ENCODE data around the gene CCN2.

The CCN2 gene

GRCh38 chr6:131992557-131992956 lies 41.4 kb upstream of the CCN2 start:
- no peak overlapping the region for H3K4me3 ChIP-seq (ENCODE audit: low read depth, low read length)
- TF ChIP-seq CTCF (IDR thresholded peaks at IDR 0.05; ENCODE audit: low read depth, low read length) = no peak

DNA sequence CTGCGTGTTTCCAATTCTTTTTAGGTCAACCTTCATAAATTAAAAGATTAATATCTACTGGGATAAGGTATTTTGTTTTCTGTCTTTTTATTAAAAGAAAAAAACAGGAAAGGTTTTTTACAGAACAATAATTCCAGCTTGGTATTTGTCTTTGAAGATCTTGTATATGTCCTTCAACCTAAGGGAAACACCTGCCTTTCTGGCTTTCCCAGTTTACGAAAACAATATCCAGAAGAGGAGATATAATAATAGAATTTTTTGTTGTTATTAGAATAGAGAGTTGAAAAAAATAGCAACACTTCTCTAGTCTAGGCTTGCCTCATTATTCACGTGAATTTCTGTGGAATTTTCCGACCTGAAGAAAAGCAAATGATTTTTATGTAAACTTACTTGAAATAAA lies 37.9 kb upstream of the CCN2 start:
- no peak overlapping the region for H3K4me3 ChIP-seq (ENCODE audit: low read depth, low read length)
- no peak for TF ChIP-seq CTCF (IDR thresholded peaks at IDR 0.05; ENCODE audit: low read depth, low read length)

- H3K4me3 ChIP-seq (ENCODE audit: low read depth, low read length) = no peak overlapping the region
- TF ChIP-seq CTCF (IDR thresholded peaks at IDR 0.05; ENCODE audit: low read depth, low read length) = no peak
These were observed 31.6 kb upstream of the CCN2 start for GRCh38 chr6:131982740-131983259.

- no peak for TF ChIP-seq CTCF (IDR thresholded peaks at IDR 0.05; ENCODE audit: low read depth, low read length)
- no peak overlapping the region for H3K4me3 ChIP-seq (ENCODE audit: low read depth, low read length)
These were observed 30.4 kb upstream of the CCN2 start for GRCh38 chr6:131981624-131981978.

DNA sequence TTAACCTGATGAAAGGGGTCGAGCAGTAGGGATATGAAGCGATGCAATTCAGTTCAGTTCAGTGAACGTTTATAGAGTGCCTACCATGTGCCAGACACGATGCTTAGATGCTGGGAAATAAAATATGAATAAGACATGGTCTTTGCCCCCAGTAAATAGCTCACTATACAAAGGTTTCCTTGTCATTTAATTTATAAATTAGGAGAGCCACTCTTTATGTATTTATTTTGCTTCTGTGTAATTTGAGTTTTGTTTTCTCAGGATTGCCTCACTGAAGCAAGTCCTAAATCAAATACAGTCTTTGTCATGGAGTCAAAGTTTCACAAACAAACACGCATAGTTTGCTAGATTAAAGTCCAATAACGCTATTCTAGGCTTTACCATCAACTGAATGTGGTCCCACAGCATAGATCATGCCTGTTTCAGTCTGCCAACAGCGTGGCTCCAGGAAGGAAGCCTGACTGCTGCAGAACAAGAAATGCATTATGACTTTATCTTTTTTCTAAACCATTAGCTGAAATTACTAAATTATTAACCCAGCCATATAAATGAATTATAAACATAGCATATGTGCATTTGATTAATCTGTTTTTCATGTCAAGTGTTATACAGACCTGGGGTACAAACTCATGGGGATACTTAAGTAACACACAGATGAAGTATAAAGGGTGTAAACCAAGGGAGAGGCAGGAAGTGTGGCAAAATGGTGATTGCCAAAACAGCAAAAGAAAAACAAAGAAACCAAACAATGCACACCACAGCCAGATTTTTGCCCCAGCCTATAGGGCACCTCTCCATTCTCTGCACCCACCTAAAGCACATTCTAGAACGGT lies 29.8 kb upstream of the CCN2 start:
- no peak for TF ChIP-seq CTCF (IDR thresholded peaks at IDR 0.05; ENCODE audit: low read depth, low read length)
- H3K4me3 ChIP-seq (ENCODE audit: low read depth, low read length) = no peak overlapping the region

- TF ChIP-seq CTCF (IDR thresholded peaks at IDR 0.05; ENCODE audit: low read depth, low read length) = no peak
- no peak overlapping the region for H3K4me3 ChIP-seq (ENCODE audit: low read depth, low read length)
These were observed 29.2 kb upstream of the CCN2 start for GRCh38 chr6:131980338-131980790.

DNA sequence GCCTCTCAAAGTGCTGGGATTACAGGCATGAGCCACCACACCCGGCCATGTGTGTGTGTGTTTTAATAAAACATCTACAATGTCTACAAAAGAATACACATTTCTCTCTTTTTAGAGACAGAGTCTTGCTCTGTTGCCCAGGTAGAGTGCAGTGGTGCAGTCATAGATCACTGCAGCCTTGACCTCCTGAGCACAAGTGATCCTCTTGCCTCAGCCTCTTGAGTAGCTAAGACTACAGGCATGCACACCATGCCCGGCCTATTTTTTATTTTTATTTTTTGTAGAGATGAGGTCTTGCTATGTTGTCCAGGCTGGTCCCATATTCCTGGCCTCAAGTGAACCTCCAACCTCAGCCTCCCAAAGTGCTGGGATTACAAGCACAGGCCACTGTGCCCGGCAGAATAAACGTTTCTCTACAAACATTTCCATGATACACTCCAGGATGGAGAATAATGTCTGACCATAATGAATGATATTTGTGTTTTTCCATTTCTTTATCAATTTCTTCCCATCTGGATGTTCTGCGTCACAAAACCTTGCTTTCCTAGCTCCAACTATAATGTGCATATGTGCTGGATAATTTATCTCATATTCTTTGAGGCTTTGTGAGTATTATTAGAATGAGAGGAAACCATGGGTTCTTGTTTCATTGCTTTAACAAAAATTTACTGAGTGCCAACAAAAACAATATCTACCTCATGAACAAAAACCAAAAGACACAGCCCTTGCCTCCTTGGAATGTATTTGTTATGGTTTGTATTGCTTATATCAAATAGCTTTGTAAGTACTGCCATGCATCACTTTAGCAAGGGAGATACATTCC lies 28.6 kb upstream of the CCN2 start:
- no peak overlapping the region for H3K4me3 ChIP-seq (ENCODE audit: low read depth, low read length)
- TF ChIP-seq CTCF (IDR thresholded peaks at IDR 0.05; ENCODE audit: low read depth, low read length) = no peak
